Airway epithelial cell (primary cell): ENCODE results near the gene ZNF879. TPM values are rescaled to one million over a fixed set of nuclear protein-coding genes. Genes with fewer than 3 reads are reported as not detected.

ENCODE experiments used
- total RNA-seq: library from RNA; depleted of rRNA; stranded (reverse); fragments of >200 nt; gene quantifications from 2 replicates; pipeline ENCODE4 v1.2.3, GENCODE V29; 2015

The ZNF879 gene
- 1.3 and 2.4 TPM in 2 replicates for total RNA-seq

DNA sequence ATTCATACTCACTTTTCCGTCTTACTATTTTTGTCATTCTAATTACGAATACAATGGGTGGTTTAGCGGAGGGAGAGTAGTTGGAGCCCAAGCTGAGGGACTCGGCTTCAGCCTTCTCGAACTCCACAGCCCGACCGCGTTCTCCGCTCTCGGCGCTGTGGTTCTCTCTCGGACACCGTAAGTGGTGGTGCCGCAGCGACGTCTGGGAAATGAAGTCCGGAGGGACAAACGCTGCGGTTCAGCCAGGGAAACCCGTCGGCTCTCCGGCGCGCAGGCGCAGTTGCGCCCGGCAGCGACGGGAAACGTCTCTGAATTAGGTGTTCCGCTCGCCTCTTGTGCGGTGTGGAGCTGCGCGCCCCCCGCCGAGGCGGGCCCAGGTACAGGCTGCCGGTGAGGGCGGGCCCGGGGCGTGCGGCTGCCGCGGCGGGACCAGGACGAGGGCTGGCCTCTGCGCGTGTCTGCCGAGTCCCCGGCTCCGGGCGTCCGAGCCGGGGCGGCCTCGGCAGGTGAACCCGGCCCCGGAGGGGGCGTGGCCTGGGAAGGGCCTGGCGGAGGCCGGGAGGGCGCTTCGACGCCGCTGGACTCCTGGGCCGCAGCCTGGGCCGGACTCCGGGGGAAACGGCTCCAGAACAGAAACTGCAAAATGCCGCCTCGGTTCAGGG, at the start of gene ZNF879:
TSS of gene ZNF879 (plus strand) at position 277 of the 662 bp plus-strand sequence. CDS start 1,201 bp downstream, outside the sequence.

DNA sequence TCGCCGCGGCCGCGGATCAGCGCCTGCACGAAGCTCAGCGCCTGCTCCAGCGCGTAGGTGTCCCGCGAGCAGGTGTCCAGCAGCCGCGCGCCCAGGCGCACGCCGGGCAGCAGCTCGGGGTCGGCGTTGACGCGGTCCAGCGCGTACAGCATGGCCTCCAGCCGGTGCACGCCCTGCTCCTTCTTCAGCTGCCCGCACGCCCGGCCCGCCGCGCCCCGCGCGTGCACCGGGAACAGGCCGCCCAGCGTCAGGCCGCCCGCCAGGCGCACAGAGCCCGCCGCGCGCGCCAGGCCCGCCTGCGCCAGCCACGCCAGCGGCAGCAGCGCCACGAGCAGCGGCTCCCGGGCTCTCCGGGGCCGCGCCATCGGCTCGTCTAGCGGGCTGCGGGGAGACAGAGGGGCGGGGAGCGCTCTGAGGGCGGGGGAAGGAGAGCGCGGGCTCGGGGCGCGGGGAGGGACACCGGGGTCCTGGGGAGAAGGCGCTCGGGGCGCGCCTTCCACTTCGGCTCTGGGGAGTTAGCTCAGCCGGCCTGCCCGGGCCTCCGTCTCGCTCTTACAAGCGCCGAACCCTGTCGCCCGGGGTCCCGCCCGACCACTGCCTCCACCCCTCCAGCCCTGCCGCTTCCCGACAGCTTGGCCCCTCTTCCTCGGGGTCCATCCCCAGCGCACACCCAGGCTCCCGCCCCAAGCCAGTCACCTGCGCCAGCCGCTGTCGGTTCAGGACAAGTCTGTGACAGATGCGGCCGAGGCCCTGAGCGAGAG, 28.8 kb upstream of the ZNF879 start, which contains the start of gene GRM6:
TSS of gene GRM6 (minus strand) at position 741 of the 761 bp plus-strand sequence. CDS start at position 365, 376 bp downstream.

DNA sequence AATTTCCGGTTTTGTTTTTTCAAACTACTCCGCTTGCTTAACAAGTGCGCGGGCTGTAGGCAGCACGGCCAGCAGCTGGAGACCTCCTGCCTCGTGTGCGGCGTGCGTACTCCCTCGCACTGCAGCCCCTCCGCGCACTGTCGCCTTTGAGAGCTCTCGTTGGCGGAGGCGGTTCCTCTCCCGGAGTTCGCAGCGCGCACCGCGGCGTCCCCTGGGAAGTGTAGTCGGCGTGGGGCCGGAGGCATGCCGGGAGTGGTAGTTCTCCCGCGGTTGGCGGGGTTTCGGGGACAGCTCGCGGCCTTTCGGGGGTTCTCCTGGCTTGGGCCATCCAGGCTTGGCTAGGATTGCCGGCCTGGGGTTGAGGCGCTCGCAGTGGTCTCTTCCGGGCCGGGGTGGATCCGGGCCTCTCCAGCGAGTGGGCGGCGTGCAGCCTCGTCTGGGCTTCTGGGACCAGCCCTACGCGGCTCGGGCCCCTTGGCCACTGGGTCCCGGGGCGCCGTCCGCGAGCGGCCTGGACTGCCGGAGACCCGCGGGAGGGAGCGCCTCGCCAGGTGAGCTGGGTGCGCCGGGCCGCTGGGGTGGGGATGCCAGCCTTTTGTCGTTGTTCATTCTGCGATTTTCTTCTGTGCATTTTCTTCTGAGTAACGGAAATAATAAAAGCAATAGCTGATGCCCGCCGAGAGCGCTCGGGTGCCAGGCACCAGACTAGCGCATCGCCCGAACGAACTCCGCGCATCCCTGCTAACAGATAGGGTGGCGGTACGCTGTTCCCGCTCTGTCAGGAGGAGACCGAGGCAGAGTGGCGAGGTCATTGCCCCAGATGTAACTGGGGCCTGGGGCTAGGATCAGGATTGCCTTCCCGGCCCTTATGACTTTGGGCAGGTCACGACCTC, 36.8 kb downstream of the ZNF879 start, which contains the start of gene ZNF354C:
TSS of gene ZNF354C (plus strand) at position 258 of the 893 bp plus-strand sequence. CDS start 1,696 bp downstream, outside the sequence.

Other genes starting within 250 kb of the ZNF879 start
- gene ZNF354B, start 163.9 kb upstream of the ZNF879 start, total RNA-seq = 3.2 and 8.5 TPM in 2 replicates
- gene ZFP2, start 127.9 kb upstream of the ZNF879 start, total RNA-seq = 0.35 and 1.3 TPM in 2 replicates
- gene ZNF454, start 82.6 kb upstream of the ZNF879 start, total RNA-seq = 0.51 and 1.1 TPM in 2 replicates
- not detected in 2 replicates for gene GRM6, start 28.5 kb upstream of the ZNF879 start, total RNA-seq
- gene ZNF354C, start 36.6 kb downstream of the ZNF879 start, total RNA-seq = 1.4 and 2.1 TPM in 2 replicates